Parathyroid adenoma (tissue), 2 donors: ENCODE data around the gene NAV2.
A peak's percentile ranks its signal among the peaks of the same experiment; 100 is the strongest.

Experiments
- H2AFZ ChIP-seq: fragments of 300-600 bp; sonication (generic); one replicate; pipeline ENCODE4 v1.7.0; 2017; ENCODE audit warnings: antibody characterized with exemption, mild to moderate bottlenecking
- H3K27ac ChIP-seq: fragments of 300-600 bp; sonication (generic); one replicate; pipeline ENCODE4 v1.7.0; 2017
- H3K27me3 ChIP-seq: fragments of 300-600 bp; sonication (generic); one replicate; pipeline ENCODE4 v1.7.0; 2017; ENCODE audit warnings: low read length; ENCODE audit not compliant: control insufficient read depth, insufficient read depth
- H3K36me3 ChIP-seq: fragments of 300-600 bp; sonication (generic); one replicate; pipeline ENCODE4 v1.7.0; 2017; ENCODE audit warnings: low read length; ENCODE audit not compliant: control insufficient read depth, insufficient read depth
- H3K4me1 ChIP-seq: fragments of 300-600 bp; sonication (generic); one replicate; pipeline ENCODE4 v1.7.0; 2017; ENCODE audit warnings: control low read depth
- H3K4me2 ChIP-seq: fragments of 300-600 bp; sonication (generic); one replicate; pipeline ENCODE4 v1.7.0; 2017; ENCODE audit warnings: low read length
- H3K4me3 ChIP-seq: fragments of 300-600 bp; sonication (generic); one replicate; pipeline ENCODE4 v1.7.0; 2017; ENCODE audit warnings: low read depth, low read length
- H3K79me2 ChIP-seq: fragments of 300-600 bp; sonication (generic); one replicate; pipeline ENCODE4 v1.7.0; 2017; ENCODE audit warnings: control low read depth
- H3K9ac ChIP-seq: fragments of 300-600 bp; sonication (generic); one replicate; pipeline ENCODE4 v1.7.0; 2017; ENCODE audit warnings: mild to moderate bottlenecking
- H3K9me3 ChIP-seq: fragments of 300-600 bp; sonication (generic); one replicate; pipeline ENCODE4 v1.7.0; 2017; ENCODE audit warnings: low read length; ENCODE audit not compliant: control insufficient read depth
- TF ChIP-seq, protein P1 (sequence below): fragments of 300-600 bp; sonication (generic); IDR thresholded peaks from one replicate; pipeline ENCODE4 v1.7.0; 2017; ENCODE audit warnings: antibody characterized with exemption, mild to moderate bottlenecking
- donor health status: primary hyperparathyroidism.

NAV2 gene

DNA sequence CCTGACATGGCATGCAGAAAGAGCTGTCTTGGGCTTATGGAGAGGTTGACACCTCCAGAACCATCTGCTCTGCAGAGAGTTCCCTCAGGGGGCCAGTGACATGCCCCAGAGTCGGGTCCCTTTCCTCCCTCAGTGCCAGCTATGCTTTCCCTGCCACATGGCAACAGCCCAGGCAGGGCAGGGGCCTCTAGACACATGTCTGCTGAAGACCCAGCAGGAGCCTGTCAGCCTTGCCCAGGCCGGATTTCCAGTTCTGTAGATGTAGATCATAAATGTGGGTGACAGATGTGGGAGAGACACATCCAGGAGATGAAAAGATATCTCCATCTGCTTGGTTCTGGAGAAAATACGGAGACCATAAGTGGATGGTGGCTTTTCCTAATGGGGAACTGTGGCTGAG lies 25.5 kb downstream of the NAV2 start:
- no peak overlapping the region for H2AFZ ChIP-seq
- H3K4me1 ChIP-seq = no peaks in the 10 kb centered on the region
- H3K4me2 ChIP-seq = no peak overlapping the region
- no peaks in the 10 kb centered on the region for H3K27me3 ChIP-seq
- H3K79me2 ChIP-seq = no peaks in the 10 kb centered on the region
- H3K36me3 ChIP-seq = no peaks in the 10 kb centered on the region
- H3K4me3 ChIP-seq = no peak overlapping the region
- H3K9ac ChIP-seq = no peak overlapping the region
- no peak overlapping the region for H3K27ac ChIP-seq
- H3K9me3 ChIP-seq = no peaks in the 10 kb centered on the region
- TF ChIP-seq, protein P1, sequence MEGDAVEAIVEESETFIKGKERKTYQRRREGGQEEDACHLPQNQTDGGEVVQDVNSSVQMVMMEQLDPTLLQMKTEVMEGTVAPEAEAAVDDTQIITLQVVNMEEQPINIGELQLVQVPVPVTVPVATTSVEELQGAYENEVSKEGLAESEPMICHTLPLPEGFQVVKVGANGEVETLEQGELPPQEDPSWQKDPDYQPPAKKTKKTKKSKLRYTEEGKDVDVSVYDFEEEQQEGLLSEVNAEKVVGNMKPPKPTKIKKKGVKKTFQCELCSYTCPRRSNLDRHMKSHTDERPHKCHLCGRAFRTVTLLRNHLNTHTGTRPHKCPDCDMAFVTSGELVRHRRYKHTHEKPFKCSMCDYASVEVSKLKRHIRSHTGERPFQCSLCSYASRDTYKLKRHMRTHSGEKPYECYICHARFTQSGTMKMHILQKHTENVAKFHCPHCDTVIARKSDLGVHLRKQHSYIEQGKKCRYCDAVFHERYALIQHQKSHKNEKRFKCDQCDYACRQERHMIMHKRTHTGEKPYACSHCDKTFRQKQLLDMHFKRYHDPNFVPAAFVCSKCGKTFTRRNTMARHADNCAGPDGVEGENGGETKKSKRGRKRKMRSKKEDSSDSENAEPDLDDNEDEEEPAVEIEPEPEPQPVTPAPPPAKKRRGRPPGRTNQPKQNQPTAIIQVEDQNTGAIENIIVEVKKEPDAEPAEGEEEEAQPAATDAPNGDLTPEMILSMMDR = no peak

DNA sequence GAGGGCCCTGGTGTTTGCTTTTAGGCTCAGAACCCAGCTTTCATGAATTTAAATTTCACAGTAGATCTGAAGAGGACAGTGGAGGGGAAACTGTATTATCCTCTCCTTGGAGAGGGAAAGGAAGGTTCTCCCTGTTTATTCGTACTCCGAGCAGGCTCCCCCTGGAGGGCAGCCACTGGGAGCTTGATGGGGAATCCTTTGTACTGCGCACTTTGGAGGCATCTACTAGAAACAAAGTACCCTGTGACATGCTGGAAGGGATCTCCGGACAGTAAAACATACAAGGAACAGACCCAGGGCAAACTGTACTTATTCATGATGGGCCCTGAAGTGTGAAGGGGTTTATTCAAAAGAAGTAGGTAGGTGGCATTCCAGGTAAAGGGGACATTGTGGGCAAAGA lies 27.2 kb downstream of the NAV2 start:
- Histone ChIP-seq H3K9ac (no peak overlapping the region), H3K27me3 (no peaks in the 10 kb centered on the region), H3K4me1 (no peaks in the 10 kb centered on the region), H3K4me3 (no peak overlapping the region), H3K27ac (no peak overlapping the region), H3K36me3 (no peaks in the 10 kb centered on the region), H2AFZ (no peak overlapping the region), H3K4me2 (no peak overlapping the region), H3K9me3 (no peaks in the 10 kb centered on the region), H3K79me2 (no peaks in the 10 kb centered on the region)
- TF ChIP-seq, protein P1 = no peak

DNA sequence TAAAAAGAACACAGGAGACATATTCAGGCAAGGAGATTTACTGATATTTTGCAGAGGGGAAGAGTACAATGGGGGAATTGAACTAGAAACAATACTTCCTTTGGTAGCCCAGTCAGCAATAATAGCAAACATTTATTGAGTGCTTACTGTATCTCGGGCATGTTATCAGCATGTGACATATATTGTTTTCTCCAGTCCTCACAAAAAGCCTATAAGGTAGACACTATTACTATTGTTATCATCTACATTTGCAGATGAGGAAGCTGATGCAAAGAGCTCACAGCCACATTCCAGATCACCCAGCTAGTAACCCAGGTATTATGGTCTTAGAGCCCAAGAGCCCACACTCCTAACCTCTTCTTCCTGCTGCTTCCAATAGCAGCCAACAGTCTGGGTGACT lies 27.9 kb downstream of the NAV2 start:
- TF ChIP-seq, protein P1 = no peak
- H3K27ac ChIP-seq = no peak overlapping the region
- no peaks in the 10 kb centered on the region for H3K36me3 ChIP-seq
- no peak overlapping the region for H2AFZ ChIP-seq
- no peaks in the 10 kb centered on the region for H3K9me3 ChIP-seq
- H3K79me2 ChIP-seq = no peaks in the 10 kb centered on the region
- H3K27me3 ChIP-seq = no peaks in the 10 kb centered on the region
- no peak overlapping the region for H3K4me2 ChIP-seq
- H3K9ac ChIP-seq = no peak overlapping the region
- no peak overlapping the region for H3K4me3 ChIP-seq
- no peaks in the 10 kb centered on the region for H3K4me1 ChIP-seq

DNA sequence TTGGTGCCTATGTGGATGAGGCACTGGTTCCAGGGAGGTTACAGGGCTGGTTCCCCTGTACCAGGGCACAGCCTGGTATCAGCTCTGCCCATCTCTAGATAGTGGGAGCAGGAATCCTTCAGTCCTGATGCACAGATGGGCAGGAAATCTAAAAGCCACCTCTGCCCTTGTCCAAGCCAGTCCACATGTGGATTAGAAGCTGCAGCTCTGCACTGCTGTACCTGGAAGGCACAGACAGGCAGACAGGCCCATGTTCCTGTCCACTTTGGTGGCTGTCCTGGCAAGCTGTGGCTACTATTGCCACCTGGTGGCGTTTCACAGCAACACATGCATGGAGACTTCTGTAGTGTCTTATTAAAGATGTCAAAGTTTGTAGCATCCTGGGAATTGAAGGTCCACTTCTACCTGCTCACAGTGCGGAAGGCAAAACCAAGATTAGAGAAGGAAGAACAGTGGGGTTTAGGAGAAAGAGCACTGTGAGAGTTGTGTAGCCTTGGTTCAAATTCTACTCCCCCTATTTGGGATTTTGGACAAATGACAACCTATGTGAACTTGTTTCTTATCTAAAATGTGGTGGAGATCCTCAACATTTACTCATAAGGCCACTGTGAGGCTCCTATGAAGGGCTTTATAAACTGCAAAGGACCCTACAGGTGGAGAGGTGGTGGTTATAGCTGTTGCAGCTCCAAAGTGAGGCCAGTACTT lies 30.1 kb downstream of the NAV2 start:
- H3K79me2 ChIP-seq = no peaks in the 10 kb centered on the region
- H2AFZ ChIP-seq = no peak overlapping the region
- H3K4me1 ChIP-seq = no peaks in the 10 kb centered on the region
- no peak overlapping the region for H3K4me3 ChIP-seq
- H3K9ac ChIP-seq = no peak overlapping the region
- H3K27me3 ChIP-seq = no peaks in the 10 kb centered on the region
- H3K27ac ChIP-seq = no peak overlapping the region
- H3K9me3 ChIP-seq = no peaks in the 10 kb centered on the region
- H3K4me2 ChIP-seq = no peak overlapping the region
- TF ChIP-seq, protein P1 = peak; percentile 72
- H3K36me3 ChIP-seq = no peaks in the 10 kb centered on the region

DNA sequence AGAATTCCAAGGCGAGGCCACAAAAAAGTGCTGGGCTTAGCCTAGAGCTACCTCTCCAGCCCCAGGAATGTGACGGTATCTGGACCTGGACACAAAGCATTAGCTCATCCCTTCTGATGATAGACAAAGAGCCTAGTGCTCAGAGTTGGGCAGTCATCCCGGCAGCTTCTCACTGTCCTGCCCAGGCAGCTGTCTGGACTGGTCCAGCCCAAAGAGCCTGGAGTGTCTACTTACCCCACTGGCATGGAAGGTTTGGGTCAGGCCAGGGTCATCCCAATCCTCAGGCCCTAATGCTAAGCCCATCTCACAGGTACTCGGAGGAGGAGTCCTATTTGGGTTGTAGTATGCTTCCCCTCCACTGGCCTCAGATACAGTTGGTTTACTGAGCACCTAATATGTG lies 31.0 kb downstream of the NAV2 start:
- Histone ChIP-seq H3K9me3 (no peaks in the 10 kb centered on the region), H3K27ac (no peak overlapping the region)

More for the DNA sequence above, 31.0 kb downstream of the NAV2 start:
- Histone ChIP-seq H3K9ac (no peak overlapping the region), H3K4me3 (no peak overlapping the region), H3K79me2 (no peaks in the 10 kb centered on the region), H2AFZ (no peak overlapping the region), H3K4me1 (no peaks in the 10 kb centered on the region), H3K36me3 (no peaks in the 10 kb centered on the region), H3K27me3 (no peaks in the 10 kb centered on the region), H3K4me2 (no peak overlapping the region)
- TF ChIP-seq, protein P1 = no peak
